ENCODE results near the gene GPC5.
"Not testable (repeated sequence)": the region's sequence is repeated elsewhere in the genome, so short reads cannot be mapped to it uniquely, and the experiment has no call there.

The GPC5 gene

DNA sequence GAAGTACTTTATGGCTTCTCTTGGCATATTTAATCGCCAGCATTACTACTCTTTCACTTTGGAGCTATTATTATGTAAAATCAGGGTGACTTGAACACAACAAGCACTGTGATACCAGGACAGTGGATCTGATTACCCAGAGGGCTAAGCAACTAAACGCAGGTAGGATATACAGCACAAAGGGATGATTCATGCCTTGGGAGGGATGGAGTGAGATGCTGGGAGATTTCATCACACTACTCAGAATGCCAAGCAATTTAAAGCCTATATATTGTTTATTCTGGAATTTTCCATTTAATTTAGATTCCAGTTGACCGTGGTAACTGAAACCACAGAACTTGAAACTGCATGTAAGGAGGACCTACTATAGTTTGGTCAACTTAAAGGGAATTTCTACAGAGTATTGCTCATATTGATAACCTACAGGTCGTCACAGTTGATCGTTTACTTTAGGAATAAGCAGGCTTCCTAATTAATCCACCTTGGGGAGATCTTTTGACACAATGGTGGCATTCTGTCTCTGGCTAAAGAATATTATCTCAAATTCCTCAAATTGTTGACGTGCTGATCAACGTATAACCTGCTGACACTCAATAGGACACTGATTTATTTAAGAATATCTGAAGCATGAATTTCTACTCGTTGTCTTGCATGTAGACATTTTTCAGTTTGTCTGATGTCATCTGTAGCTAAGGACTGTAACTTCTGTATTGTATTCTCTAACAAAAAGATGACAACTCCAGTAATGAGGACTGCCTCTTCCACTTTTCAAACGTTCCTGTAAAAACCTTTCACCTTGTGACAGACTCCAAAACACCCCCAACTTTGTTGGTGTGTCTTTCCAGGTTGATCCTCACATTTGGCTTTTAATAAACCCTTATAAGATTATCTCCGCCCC is 254.2 kb downstream of the GPC5 start:
- no peak for DNase-seq (ENCODE audit: low spot score)

DNA sequence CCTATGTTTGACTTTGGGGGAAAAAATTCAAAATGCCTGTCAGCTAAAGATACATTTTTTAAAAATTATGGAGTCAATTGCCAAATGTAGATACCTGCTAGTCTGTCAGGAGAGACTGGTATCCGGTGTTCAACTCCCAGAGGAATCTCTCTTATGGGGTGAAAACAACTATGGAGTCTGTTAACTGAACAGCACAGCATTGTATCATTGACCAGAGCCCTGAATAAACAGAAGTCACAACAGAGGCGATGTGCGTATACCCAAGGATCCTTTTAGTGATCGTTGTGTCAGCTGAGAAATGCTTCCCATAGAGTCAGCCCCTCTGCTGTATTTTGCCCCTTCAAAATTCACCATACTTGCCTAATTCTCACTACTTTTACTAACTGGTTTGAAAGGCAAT is 257.3 kb downstream of the GPC5 start:
- DNase-seq (ENCODE audit: low spot score), result no peak

DNA sequence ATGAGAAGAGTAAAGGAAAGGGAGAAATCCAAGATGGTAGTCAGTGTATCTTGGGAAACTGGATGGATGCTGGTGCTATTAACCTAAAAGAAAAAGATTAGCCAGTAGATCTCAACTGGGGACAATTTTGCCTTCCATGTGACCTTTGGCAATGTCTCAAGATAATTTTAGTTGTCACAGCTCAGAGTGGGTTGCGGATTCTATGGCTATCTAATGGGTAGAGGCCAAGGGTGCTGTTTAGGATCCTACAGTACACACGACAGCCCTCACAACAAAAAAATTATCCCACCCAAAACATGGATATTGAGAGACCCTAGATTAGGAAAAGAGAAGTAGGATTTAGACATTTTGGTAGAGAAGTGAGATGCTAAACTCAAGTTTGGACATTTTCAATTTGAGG is 258.9 kb downstream of the GPC5 start:
- DNase-seq (ENCODE audit: low spot score), result no peak

DNA sequence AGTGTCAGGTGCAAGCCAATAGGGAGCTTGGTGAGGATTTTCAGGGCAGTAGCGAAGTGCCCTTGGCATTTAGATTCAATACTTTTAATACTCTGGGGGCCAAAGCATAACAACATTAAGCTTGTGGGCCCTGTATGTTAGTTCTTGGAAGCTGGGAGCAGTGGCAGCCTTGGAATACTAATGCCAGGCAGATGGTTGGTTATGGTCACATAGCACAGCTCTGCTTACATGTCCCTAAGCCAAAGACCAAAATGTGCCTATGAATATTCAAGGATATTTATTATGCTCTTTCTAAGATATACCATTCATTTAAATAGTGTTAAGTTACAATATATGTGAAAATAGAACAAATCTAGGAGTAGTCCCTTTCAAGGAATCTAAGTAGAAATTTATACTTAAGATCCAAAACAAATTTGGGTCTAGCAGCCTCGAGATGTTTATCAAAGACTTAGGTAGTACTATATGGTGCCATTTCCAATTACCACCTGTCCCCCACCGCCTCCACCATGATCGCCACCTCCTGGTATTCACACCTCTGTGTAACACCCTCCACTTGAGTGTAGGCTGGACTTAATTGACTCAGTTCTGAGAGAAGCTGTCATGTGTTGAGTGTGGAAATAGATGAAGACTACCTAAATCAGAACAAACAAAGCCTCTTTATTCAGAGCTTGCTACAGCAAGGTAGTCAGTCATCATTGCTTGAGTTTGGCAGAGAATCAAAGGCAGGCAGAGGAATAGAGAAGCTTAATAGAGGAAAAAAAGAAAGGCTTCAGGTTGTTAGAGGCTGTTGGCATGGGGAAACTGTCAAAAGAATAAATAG is 261.0 kb downstream of the GPC5 start:
- DNase-seq (ENCODE audit: low spot score), result no peak

DNA sequence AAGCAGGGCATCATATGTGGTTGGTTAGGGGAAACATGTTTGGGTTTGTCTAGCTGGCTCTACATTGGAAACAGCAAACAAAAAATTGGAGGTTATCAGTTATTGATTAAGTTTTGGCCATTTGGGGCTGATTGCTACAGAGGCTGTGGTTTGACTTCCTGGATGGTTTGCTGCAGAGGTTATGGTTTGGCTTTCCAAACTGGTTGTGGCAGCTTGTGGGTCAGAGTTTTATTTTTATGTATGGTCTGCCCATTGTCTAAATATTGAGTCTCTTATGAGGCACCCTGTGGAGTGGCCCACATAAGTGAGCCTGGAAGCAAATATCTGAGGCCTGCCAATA is 261.6 kb downstream of the GPC5 start:
- DNase-seq (ENCODE audit: low spot score), result no peak

DNA sequence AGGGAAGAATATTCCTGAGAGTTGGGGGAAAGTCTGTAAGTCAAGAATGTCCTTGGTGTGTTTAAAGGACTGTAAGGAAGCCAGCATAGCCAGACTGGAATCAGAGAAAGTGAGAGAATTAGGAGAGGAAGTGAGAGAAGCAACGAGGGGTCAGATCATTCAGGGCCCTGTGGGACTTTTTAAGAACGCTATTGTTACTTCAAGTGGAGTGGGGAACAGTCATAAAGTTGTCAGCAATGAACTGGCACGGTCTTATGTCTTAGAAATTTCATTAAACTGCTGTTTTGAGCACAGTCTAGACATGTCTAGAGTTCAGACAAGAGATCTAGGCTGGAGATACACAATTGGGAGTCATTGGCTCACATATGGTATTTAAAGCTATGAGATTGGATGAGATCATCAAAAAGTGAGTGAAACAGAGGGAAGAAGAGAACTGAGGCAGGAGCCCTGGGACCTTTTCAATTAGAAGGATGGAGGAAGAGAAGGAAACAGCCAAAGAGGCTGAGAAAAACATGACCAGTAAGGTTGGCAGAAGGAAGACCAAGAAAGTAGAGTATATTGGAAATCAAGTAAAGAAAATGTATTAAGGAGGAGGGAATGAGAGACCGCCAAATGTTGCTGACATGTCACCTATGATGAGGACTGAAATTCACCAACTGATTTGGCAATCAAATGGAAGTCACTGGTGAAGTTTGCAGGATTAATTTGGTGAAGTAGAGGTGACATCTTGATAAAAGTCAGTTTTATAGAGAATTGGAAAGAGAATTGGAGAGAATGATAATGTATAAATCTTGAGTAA is 263.5 kb downstream of the GPC5 start:
- DNase-seq (ENCODE audit: low spot score), result no peak

DNA sequence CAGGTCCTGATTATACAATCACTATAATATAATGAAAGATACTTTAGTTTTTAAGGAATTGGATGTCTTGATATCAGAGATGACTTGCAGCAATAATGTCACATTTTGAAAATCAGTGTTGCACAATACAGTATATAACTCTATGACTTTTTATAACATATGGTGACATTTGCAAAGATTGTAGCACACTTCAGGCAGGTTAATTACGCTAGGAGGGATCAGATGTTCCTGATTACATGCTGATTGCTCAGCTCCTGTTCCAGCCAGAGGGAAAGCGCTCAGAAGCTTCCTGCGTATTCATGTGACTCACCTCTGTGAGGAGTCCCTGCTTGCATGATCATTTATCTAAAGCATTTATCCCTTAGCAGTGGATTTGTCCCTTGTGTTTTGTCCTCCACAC is 265.6 kb downstream of the GPC5 start:
- DNase-seq (ENCODE audit: low spot score), result no peak

DNA sequence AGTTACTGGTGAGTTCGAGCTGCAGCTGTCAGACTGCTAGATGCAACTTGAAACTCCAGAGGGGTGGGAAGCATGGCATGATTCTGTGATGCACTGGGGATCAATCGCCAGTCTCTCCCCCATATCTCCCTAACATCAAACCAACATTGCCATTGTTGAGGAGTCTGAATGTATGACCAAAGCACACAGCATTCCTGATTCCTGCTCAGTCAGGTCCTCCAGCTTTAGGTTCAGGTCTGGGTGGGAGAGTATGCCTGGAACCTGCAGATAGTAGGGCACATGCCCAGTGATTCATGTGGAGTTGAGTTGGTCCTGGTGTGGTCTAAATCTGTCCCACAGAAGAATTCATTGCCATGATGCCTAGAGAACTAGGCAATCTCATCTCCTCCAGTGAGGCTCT is 269.1 kb downstream of the GPC5 start:
- DNase-seq (ENCODE audit: low spot score), result no peak

DNA sequence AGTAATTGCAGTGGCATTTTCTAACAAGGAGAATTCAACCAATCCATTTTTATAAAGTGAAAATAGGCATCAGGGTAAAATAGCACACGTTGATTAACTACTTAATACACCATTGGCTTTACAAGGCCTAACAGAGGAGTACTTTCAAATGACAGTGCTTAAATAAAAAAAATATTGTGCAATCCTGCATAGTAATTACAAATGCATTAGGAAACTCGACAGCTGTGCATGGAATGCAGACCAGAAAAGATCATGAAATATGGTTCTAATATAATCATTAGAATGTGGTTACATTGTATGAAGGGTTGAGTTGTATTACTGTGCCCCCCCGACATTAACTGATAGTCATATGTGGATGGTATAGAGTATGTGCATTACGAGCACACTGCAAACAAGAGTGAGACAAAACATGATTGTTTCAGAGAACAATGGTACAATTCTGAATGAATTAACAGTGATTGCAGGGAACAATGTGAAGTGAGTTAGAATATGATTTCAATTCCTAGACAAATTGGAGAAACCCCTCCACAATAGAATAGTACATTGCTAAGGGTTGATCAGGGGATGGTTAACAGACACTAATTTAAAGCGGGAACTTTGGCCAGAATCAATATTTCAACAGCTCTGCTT is 270.6 kb downstream of the GPC5 start:
- DNase-seq (ENCODE audit: low spot score), result no peak

DNA sequence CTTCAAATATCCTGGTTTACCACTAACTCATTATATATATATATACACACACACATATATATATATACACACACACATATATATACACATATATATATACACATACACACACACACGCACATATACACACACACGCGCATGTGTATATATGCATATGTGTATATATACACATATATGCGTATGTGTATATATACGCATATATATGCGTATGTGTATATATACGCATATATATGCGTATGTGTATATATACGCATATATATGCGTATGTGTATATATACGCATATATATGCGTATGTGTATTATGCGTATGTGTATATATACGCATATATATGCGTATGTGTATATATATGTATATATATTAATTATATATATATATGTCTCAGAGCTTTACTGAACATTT is 275.9 kb downstream of the GPC5 start:
- not testable (repeated sequence) for DNase-seq (ENCODE audit: low spot score)

DNA sequence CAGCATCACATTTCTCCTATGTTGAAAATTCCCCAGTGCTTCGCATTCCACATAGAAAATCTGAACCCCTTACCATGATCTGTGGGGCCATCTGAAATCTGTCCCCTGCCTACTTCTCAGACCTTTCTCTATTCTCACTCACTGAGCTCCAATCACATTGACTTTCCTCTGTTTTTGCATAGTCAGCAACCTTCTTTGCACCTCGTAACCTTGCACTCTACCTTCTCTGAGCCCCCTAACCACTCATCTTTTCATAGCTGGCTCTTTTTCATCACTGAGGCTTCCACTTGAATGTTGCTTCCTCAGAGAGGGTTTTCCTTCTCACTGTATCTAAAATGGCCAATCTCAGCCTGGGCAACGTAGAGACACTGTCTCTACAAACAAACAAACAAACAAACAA is 286.3 kb downstream of the GPC5 start:
- DNase-seq (ENCODE audit: low spot score), result no peak

DNA sequence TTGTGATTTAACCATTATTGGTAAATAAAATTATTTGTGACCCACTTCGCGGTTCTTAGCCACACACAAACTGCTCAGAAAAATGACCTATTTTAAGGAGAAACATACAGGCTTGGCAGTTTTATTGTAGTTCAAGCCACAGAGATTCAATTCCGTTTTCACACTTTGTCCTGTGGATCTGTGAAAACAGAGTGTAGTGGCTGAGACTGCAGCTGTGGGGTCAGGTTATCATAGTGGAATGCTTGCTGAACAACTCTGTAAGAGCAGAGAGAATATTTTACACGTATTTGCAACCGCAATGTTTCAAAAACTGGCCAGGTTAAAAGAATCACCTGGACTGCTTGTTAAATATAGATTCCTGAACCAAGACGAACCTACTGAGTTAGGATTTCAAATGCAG is 292.5 kb downstream of the GPC5 start:
- no peak for DNase-seq (ENCODE audit: low spot score)

DNA sequence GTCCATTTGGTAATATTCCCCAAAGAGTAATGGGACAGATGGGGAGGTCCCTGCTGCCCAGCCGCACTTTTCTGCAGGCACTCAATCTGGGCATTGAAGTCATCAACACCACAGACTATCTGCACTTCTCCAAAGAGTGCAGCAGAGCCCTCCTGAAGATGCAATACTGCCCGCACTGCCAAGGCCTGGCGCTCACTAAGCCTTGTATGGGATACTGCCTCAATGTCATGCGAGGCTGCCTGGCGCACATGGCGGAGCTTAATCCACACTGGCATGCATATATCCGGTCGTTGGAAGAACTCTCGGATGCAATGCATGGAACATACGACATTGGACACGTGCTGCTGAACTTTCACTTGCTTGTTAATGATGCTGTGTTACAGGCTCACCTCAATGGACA is 295.0 kb downstream of the GPC5 start:
- DNase-seq (ENCODE audit: low spot score), result no peak

DNA sequence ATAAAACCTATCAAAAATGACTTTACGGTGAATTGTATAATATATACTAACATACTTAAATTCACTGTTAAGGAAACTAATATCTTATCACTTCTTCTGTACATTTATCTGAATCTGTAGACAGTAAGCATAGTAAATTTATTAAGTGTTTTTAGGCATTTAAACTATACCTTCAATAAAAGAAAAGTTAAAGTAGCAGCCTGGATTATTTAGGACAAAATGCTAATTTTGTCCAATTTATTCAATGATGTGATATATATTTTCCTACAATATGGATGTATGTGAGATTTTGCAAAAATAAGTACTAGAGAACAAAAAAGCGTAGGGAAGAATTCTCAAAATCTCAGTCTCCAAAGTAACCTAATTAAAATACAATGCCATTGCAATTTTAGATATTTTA is 299.9 kb downstream of the GPC5 start:
- no peak for DNase-seq (ENCODE audit: low spot score)

DNA sequence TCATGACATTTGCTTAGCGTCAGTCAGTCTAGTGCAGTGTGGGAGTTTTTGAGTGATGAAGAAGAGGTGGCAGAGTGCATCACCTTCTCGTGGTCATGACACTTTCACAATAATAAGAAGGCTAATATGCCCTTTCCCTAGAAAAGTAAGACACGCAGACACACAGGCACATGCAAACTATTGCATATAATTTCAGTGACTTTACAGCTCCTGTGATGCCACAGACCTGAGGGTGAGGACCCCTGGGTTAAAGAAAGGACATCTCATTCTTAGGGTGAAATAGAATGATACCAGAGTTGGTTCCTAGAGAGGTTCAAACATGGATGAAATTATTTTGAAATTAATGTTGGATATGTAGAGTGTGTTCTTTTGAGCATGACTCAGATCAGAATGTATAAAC is 300.3 kb downstream of the GPC5 start:
- DNase-seq (ENCODE audit: low spot score), result no peak

DNA sequence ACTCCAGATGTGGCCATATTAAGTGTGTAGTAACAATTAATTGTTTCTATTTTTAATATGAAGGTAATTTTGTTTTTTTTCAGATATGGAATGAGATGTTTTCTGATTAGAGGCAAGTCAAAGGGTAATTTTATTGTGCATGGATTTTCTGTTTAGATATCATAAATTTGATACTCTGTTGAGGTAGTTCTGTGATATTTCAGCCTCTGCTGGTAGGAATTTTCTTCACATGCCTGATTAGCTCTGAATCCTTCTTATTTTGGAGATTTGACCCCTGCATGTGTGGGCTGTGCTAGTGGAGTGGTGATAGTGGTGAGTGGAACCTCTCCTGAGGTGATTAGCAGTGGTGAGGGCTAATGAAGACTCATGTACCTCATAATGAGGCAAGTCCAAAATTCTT is 301.4 kb downstream of the GPC5 start:
- no peak for DNase-seq (ENCODE audit: low spot score)

DNA sequence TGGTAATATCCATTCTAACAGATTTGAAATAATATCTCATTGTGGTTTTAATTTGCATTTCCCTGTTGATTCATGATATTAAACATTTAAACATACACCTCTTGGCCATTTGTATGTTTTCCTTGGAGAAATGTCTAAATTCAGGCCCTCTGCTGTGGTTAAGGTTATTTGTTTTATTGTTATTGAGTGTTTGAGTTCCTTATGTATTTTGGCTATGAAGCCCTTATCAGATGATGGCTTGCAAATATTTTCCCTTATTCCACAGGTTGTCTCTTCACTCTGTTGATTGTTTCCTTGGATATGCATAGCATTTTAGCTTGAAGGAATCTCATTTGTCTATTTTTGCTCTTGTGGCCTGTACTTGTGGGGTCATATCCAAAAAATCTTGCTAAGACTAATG is 303.6 kb downstream of the GPC5 start:
- no peak for DNase-seq (ENCODE audit: low spot score)

DNA sequence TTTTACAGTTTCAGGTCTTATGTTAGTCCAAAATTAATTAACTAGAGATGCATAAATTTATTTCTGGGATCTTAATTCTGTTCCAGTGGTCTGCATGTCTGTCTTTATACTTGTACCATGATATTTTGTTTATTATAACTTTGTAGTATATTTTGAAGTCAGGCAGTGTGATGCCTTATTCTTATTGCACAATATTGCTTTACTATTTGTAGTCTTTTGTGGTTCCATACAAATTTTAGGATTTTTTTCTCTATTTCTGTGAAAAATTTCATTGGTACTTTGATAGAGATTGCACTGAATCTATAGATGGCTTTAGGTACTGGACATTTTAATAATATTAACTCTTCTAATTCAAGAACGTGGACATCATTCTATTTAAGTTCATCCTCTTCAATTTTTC is 304.0 kb downstream of the GPC5 start:
- DNase-seq (ENCODE audit: low spot score), result no peak

DNA sequence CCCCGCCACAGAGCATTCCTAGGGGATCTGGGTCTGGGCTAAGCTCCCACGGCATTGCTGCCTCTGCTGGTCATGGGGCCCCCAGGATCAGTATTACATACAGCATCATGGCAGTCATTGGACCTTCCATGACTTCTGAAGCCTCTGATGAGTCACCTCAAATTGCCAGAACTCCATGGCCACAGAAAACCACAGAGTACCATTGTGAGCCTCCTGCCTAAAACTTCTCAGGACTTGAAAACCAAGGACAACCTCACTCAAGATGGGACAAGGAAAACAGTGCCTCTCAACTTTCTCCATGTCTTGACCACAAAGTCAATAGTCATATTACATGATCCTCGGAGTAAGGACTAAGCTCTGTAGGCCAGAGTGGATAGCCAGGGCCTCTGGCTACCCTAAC is 306.0 kb downstream of the GPC5 start:
- DNase-seq (ENCODE audit: low spot score), result no peak

DNA sequence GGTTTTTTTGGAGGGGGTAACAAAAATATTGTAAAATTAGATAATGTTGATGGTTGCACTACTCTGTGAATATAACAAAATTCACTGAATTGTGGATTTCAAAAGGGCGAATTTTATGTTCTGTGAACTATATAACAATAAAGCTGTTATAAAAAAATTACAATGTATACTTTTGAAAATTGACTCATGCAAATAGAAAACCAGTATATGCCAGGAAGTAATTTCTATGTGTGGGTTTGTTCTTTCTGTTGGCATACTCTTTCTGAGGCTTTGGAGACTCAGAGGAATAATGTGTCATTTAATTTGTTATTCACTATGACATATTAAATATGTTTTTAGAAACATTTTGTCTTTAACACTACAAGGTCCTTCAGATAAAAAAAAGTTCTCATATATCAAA is 310.1 kb downstream of the GPC5 start:
- no peak for DNase-seq (ENCODE audit: low spot score)

DNA sequence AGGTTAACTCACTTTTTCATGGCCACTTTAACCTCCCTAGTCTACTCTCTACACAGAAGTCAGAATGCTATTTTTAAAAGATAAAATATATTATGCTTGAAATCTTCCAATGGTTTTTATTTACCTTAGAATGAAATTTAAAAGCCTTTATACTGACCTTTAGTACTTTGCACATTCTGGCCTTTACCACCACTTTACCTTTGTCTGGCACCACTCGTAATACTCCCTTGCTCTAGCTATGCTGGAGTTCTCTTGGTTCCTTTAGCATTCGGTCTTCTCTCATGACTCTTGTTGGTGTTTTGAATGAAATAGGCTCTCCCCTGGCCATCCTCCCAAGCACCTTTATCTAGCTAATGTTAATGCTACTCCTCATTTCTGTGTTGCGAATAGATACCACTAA is 310.8 kb downstream of the GPC5 start:
- DNase-seq (ENCODE audit: low spot score), result no peak

DNA sequence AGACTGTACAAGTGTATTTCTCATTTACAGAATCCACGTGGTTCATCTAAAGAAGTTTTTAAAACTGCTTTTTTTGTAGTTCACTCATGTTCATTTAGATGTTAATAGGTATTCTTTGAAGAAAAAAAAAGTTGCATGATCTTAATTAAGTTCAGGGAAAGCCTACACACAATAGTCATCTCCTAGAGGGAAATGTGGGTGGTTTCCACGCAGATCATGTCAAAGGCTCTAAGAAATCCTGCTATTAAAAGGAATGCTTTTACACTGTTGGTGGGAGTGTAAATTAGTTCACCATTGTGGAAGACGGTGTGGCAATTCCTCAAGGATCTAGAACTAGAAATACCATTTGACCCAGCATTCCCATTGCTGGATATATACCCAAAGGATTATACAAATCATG is 312.3 kb downstream of the GPC5 start:
- no peak for DNase-seq (ENCODE audit: low spot score)

Measured in LoVo (cell line).